Measurements from ENCODE around the gene PAX5. TPM values are rescaled to one million over a fixed set of nuclear protein-coding genes. Genes with fewer than 3 reads are reported as not detected.

PAX5 gene
- total RNA-seq, 1 donor from 2014 or later = 0.18 TPM

- TF ChIP-seq, protein P1, sequence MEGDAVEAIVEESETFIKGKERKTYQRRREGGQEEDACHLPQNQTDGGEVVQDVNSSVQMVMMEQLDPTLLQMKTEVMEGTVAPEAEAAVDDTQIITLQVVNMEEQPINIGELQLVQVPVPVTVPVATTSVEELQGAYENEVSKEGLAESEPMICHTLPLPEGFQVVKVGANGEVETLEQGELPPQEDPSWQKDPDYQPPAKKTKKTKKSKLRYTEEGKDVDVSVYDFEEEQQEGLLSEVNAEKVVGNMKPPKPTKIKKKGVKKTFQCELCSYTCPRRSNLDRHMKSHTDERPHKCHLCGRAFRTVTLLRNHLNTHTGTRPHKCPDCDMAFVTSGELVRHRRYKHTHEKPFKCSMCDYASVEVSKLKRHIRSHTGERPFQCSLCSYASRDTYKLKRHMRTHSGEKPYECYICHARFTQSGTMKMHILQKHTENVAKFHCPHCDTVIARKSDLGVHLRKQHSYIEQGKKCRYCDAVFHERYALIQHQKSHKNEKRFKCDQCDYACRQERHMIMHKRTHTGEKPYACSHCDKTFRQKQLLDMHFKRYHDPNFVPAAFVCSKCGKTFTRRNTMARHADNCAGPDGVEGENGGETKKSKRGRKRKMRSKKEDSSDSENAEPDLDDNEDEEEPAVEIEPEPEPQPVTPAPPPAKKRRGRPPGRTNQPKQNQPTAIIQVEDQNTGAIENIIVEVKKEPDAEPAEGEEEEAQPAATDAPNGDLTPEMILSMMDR (IDR thresholded peaks at IDR 0.05) = no peak
- Histone ChIP-seq H3K4me3 (no peak overlapping the region), H3K4me1 (no peaks in the 10 kb centered on the region), H3K9me3 (no peaks in the 10 kb centered on the region), H3K27me3 (ENCODE audit: low read depth) (no peaks in the 10 kb centered on the region), H3K27ac (no peak overlapping the region), H3K36me3 (no peaks in the 10 kb centered on the region)
- no peak for ATAC-seq
- intact Hi-C loops (cut with DNase I) = no loop called here
- no peak for DNase-seq
Observed at GRCh38 chr9:36839131-36839885, 194.8 kb downstream of the PAX5 start.

DNA sequence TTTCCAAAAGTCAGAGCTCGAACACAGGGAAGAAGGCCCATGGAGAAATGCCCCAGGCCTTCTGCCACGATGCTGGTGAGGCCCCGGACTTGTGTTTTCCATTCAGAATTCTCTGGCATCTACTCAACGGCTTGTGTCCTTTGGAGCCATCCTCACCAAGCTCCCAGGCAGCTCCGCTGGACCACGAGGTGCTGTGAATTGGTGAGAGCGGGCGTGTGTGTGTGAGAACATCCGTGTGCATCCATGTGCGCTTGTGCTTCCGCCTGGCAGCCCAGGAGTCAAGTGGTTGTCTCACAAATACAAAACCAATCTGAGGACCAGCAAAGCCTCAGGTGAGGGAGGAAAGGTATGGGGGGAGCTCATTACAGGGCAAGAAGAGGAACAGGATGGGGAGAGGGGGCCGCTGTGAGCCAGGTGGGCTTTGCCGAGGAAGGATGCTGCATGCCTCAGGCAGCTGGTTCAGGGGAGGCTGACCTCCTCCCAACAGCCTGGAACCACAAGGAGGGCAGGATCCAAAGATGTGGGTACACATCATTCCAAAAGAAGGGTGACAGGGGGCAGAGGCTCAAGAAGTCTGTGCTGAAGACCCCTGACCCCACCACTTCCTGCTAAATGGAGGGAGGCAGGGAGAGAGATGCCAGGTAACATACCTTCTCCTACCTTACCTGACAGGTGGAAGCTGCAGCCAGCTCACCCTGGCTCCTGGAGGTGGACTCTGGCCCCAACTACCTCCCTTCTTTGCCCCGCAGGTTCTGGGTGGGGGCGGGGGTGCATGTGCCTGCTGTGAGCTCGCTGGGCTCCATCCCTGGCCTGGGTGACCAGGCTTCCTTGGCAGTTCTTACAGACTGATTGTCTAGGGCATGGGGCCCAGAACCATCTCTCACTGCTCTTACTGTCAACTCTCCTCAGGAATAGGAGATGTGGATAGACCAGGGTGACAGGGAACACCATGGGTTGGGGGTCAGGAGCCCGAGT is 196.3 kb downstream of the PAX5 start:
- no peaks in the 10 kb centered on the region for H3K9me3 ChIP-seq
- no peaks in the 10 kb centered on the region for H3K36me3 ChIP-seq
- TF ChIP-seq, protein P1 (IDR thresholded peaks at IDR 0.05) = no peak
- no peak for ATAC-seq
- no peak overlapping the region for H3K27ac ChIP-seq
- no peak overlapping the region for H3K4me3 ChIP-seq
- no peaks in the 10 kb centered on the region for H3K27me3 ChIP-seq (ENCODE audit: low read depth)
- no peaks in the 10 kb centered on the region for H3K4me1 ChIP-seq
- DNase-seq = no peak
- intact Hi-C loops (cut with DNase I) = no loop called here

- Histone ChIP-seq H3K27me3 (ENCODE audit: low read depth) (no peaks in the 10 kb centered on the region), H3K9me3 (no peaks in the 10 kb centered on the region), H3K36me3 (no peaks in the 10 kb centered on the region), H3K27ac (no peak overlapping the region), H3K4me3 (no peak overlapping the region), H3K4me1 (no peaks in the 10 kb centered on the region)
- ATAC-seq (no peak), DNase-seq (no peak)
- TF ChIP-seq, protein P1 (IDR thresholded peaks at IDR 0.05) = no peak
- intact Hi-C loops (cut with DNase I) = no loop called here
Observed at GRCh38 chr9:36836486-36836885, 197.6 kb downstream of the PAX5 start.

GRCh38 chr9:36835271-36835996 is 198.6 kb downstream of the PAX5 start:
- Histone ChIP-seq H3K4me1 (no peaks in the 10 kb centered on the region), H3K36me3 (no peaks in the 10 kb centered on the region), H3K27me3 (ENCODE audit: low read depth) (peaks cover 2% of the 10 kb centered on the region), H3K27ac (no peak overlapping the region), H3K4me3 (no peak overlapping the region), H3K9me3 (no peaks in the 10 kb centered on the region)
- ATAC-seq (no peak), DNase-seq (no peak)
- intact Hi-C loops (cut with DNase I) = no loop called here
- TF ChIP-seq, protein P1 (IDR thresholded peaks at IDR 0.05) = no peak

GRCh38 chr9:36834736-36835135 is 199.3 kb downstream of the PAX5 start:
- TF ChIP-seq, protein P1 (IDR thresholded peaks at IDR 0.05) = no peak
- intact Hi-C loops (cut with DNase I) = no loop called here
- Histone ChIP-seq H3K27ac (no peak overlapping the region), H3K4me1 (no peaks in the 10 kb centered on the region), H3K36me3 (no peaks in the 10 kb centered on the region), H3K4me3 (no peak overlapping the region), H3K27me3 (ENCODE audit: low read depth) (peaks cover 5% of the 10 kb centered on the region), H3K9me3 (no peaks in the 10 kb centered on the region)
- ATAC-seq (no peak), DNase-seq (no peak)

All from lower lobe of right lung (tissue), 2 donors.